ENCODE data around the gene ARPC1B. TPM values are rescaled to one million over a fixed set of nuclear protein-coding genes. Genes with fewer than 3 reads are reported as not detected.
"Not testable (repeated sequence)": the region's sequence is repeated elsewhere in the genome, so short reads cannot be mapped to it uniquely, and the experiment has no call there.

Gene ARPC1B
- polyA plus RNA-seq, 1 experiment: 190 TPM

DNA sequence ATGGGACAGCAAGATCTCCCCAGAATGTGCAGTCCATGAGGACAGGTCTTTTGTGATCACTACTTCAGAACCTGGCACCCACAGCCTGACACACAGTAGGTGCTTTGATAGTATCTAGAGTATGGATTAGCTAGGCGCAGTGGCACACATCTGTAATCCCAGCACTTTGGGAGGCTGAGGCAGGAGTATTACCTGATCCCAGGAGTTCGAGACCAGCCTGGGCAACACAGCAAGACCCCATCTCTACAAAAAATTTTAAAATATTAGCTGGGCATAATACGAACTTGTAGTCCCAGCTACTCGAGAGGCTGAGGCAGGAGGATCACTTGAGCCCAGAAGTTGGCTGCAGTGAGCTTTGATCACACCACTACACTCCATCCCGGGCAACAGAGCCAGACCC lies 22.3 kb upstream of the ARPC1B start:
- CTCF ChIA-PET: interaction anchor here (0.6 to 1.7 kb wide), 3 partner anchors 8 to 14 kb away, joined by 3 to 4 read pairs (median 3); no protein-coding TSS in a partner anchor
- Histone ChIP-seq H3K4me3 (ENCODE audit: low read depth, low read length) (no peak overlapping the region), H3K9me3 (ENCODE audit: control insufficient read depth, insufficient read depth, low read length) (no peaks in the 10 kb centered on the region), H3K27ac (ENCODE audit: low read depth, low read length) (no peak overlapping the region), H3K27me3 (ENCODE audit: control insufficient read depth, insufficient read depth, low read length) (no peaks in the 10 kb centered on the region)
- DNase-seq (ENCODE audit: low read depth, low spot score): no peak
- POLR2A ChIA-PET: no interaction called here
- TF ChIP-seq, protein P1, sequence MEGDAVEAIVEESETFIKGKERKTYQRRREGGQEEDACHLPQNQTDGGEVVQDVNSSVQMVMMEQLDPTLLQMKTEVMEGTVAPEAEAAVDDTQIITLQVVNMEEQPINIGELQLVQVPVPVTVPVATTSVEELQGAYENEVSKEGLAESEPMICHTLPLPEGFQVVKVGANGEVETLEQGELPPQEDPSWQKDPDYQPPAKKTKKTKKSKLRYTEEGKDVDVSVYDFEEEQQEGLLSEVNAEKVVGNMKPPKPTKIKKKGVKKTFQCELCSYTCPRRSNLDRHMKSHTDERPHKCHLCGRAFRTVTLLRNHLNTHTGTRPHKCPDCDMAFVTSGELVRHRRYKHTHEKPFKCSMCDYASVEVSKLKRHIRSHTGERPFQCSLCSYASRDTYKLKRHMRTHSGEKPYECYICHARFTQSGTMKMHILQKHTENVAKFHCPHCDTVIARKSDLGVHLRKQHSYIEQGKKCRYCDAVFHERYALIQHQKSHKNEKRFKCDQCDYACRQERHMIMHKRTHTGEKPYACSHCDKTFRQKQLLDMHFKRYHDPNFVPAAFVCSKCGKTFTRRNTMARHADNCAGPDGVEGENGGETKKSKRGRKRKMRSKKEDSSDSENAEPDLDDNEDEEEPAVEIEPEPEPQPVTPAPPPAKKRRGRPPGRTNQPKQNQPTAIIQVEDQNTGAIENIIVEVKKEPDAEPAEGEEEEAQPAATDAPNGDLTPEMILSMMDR (IDR thresholded peaks at IDR 0.05; ENCODE audit: low read depth, low read length): no peak

DNA sequence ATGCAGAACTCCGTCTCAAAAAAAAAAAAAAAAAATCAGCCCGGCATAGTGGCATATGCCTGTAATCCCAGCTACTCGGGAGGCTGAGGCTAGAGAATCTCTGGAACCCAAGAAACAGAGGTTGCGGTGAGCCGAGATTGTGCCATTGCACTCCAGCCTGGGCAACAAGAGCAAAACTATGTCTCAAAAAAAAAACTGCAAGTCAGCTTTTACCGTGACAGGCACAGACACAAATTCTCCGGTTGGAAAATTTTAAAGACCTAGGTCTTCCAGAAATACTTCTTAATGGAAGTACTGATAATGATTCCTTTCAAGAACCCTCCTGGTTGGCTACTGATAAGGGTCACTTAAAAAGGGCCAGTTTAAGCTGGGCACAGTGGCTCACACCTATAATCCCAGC lies 19.4 kb upstream of the ARPC1B start:
- POLR2A ChIA-PET: no interaction called here
- CTCF ChIA-PET: no interaction called here

DNA sequence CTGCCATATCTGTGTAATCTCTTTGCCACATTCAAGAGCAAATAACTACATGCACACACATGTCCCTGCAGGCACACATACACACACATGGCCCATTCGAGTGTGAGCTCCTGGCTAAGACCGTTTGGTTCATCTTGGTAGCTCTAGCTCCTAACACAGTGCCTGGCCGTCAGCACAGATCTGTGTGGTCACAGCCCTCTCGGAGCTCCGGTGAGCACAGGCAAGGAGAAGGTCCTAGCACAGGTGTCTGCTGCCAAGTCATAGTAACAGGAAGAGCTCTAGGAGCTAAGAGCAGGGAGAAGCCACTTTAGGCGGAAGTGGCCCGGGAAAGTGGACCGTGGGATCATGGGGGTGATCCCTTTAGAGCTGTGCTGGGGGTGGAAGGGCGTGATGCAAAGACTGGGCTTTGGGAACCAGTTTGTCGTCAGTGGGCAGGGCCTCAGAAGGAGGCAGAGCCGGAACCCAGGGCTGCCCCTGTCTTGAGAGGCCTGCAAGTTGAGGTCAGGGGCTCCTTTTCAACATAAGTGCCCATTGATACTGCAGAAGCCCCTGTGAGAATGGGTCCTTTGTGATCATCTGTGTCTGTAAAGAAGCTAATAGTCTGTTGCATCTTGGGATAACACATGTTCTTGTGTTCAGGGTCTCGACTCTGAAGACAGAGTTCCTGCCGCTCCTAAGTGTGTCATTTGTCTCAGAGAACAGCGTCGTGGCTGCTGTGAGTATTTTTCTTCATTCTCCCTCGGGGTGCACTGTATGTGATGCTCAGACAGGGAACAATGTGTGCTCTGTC lies 16.6 kb upstream of the ARPC1B start:
- POLR2A ChIA-PET: no interaction called here
- no peak overlapping the region for H3K4me3 ChIP-seq (ENCODE audit: low read depth, low read length)
- no peaks in the 10 kb centered on the region for H3K27me3 ChIP-seq (ENCODE audit: control insufficient read depth, insufficient read depth, low read length)
- TF ChIP-seq, protein P1 (IDR thresholded peaks at IDR 0.05; ENCODE audit: low read depth, low read length): no peak
- DNase-seq (ENCODE audit: low read depth, low spot score): no peak
- CTCF ChIA-PET: no interaction called here
- H3K27ac ChIP-seq (ENCODE audit: low read depth, low read length): no peak overlapping the region
- H3K9me3 ChIP-seq (ENCODE audit: control insufficient read depth, insufficient read depth, low read length): no peaks in the 10 kb centered on the region

More for the DNA sequence above, 19.4 kb upstream of the ARPC1B start:
- H3K4me3 ChIP-seq (ENCODE audit: low read depth, low read length): no peak overlapping the region
- DNase-seq (ENCODE audit: low read depth, low spot score): no peak
- H3K27me3 ChIP-seq (ENCODE audit: control insufficient read depth, insufficient read depth, low read length): no peaks in the 10 kb centered on the region
- no peaks in the 10 kb centered on the region for H3K9me3 ChIP-seq (ENCODE audit: control insufficient read depth, insufficient read depth, low read length)
- H3K27ac ChIP-seq (ENCODE audit: low read depth, low read length): no peak overlapping the region
- TF ChIP-seq, protein P1 (IDR thresholded peaks at IDR 0.05; ENCODE audit: low read depth, low read length): no peak

DNA sequence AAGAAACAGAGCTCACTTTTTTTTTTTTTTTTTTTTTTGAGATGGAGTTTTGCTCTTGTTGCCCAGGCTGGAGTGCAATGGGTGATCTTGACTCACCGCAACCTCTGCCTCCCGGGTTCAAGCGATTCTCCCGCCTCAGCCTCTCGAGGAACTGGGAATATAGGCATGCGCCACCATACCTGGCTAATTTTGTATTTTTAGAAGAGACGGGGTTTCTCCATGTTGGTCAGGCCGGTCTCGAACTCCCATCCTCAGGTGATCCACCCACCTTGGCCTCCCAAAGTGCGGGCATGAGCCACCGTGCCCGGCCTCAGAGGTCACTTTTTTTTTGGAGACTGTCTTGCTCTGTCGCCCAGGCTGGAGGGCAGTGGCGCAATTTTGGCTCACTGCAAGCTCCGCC lies 16.0 kb upstream of the ARPC1B start:
- H3K27me3 ChIP-seq (ENCODE audit: control insufficient read depth, insufficient read depth, low read length); DNase-seq (ENCODE audit: low read depth, low spot score); H3K4me3 ChIP-seq (ENCODE audit: low read depth, low read length); H3K9me3 ChIP-seq (ENCODE audit: control insufficient read depth, insufficient read depth, low read length); CTCF ChIA-PET; H3K27ac ChIP-seq (ENCODE audit: low read depth, low read length); POLR2A ChIA-PET: not testable (repeated sequence)

DNA sequence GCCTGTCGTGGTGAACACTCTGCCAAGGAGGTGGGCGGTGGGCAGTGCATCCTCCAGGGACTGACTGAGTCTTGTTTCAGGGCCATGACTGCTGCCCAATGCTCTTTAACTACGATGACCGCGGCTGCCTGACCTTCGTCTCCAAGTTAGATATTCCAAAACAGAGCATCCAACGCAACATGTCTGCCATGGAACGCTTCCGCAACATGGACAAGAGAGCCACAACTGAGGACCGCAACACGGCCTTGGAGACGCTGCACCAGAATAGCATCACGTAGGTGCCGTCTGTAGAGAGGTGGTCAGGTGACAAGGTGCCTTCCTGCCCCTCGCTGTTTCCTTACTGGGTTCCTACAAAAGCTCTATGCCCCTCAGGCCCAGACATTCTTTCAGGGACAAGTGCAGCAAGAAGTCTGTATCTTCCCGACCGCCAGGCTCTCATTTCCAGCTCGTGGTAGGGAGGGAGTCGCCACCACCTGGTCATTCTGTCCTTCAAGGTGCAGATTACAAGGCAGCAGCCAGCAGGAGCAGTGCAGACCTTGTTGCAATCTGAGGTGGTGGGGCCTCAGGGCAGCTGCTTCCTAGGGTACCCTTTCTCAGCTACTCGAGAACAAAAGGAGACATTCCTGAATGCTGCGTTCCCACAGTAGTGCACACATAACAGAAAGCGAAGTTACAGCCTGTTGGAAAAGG lies 14.9 kb upstream of the ARPC1B start:
- DNase-seq (ENCODE audit: low read depth, low spot score): no peak
- TF ChIP-seq, protein P1 (IDR thresholded peaks at IDR 0.05; ENCODE audit: low read depth, low read length): no peak
- Histone ChIP-seq H3K27ac (ENCODE audit: low read depth, low read length) (no peak overlapping the region), H3K4me3 (ENCODE audit: low read depth, low read length) (no peak overlapping the region), H3K9me3 (ENCODE audit: control insufficient read depth, insufficient read depth, low read length) (no peaks in the 10 kb centered on the region), H3K27me3 (ENCODE audit: control insufficient read depth, insufficient read depth, low read length) (no peaks in the 10 kb centered on the region)
- ChIA-PET POLR2A (no interaction called here), CTCF (no interaction called here)

Data from AG04450 (cell line).